Astrocyte (in vitro differentiated cells and primary cell): ENCODE measurements around the gene SEC22B. TPM values are rescaled to one million over a fixed set of nuclear protein-coding genes. Genes with fewer than 3 reads are reported as not detected.
"Not testable (repeated sequence)": the region's sequence is repeated elsewhere in the genome, so short reads cannot be mapped to it uniquely, and the experiment has no call there.

Experiments
- DNase-seq: peaks from one replicate; pipeline ENCODE4 v3.0.0-alpha.2; 2010; ENCODE audit warnings: low read depth
- FAIRE-seq: peaks from 2 replicates; lab custom pipeline; 2011; peaks lifted over from hg19 to GRCh38; lab: Jason Lieb, UNC
- H2AFZ ChIP-seq: 2 replicates; pipeline ENCODE4 v1.6.0; 2012; ENCODE audit warnings: low read depth, low read length, inconsistent platforms
- H3K27ac ChIP-seq: 2 replicates; pipeline ENCODE4 v1.5.1; 2011; ENCODE audit warnings: low read depth, low read length, inconsistent platforms
- H3K27me3 ChIP-seq: 2 replicates; pipeline ENCODE4 v1.6.0; 2011; ENCODE audit warnings: low read length, inconsistent platforms; ENCODE audit not compliant: insufficient read depth
- H3K36me3 ChIP-seq: 2 replicates; pipeline ENCODE4 v1.5.1; 2011; ENCODE audit warnings: low read length, inconsistent platforms; ENCODE audit not compliant: insufficient read depth
- H3K4me1 ChIP-seq: 2 replicates; pipeline ENCODE4 v1.5.1; 2011; ENCODE audit warnings: low read length, inconsistent platforms; ENCODE audit not compliant: insufficient read depth
- H3K4me2 ChIP-seq: 2 replicates; pipeline ENCODE4 v1.6.0; 2012; ENCODE audit warnings: low read length, inconsistent platforms
- H3K4me3 ChIP-seq: 2 replicates; pipeline ENCODE4 v1.5.1; 2011; ENCODE audit warnings: low read depth, mild to moderate bottlenecking, low read length, inconsistent platforms; ENCODE audit not compliant: insufficient read depth
- H3K79me2 ChIP-seq: 2 replicates; pipeline ENCODE4 v1.6.0; 2012; ENCODE audit warnings: mild to moderate bottlenecking, low read length, inconsistent platforms; ENCODE audit not compliant: insufficient read depth
- H3K9ac ChIP-seq: 2 replicates; pipeline ENCODE4 v1.6.0; 2012; ENCODE audit warnings: mild to moderate bottlenecking, low read length, inconsistent platforms
- H3K9me3 ChIP-seq: 2 replicates; pipeline ENCODE4 v1.5.1; 2012; ENCODE audit warnings: low read depth, mild to moderate bottlenecking, low read length, inconsistent platforms; ENCODE audit not compliant: insufficient read depth
- H4K20me1 ChIP-seq: 2 replicates; pipeline ENCODE4 v1.6.0; 2012; ENCODE audit warnings: low read length, inconsistent platforms; ENCODE audit not compliant: insufficient read depth
- H3K27ac Mint-ChIP-seq: one replicate; pipeline ENCODE4 v1.8.0; 2021; ENCODE audit warnings: mild to moderate bottlenecking, mixed read lengths; ENCODE audit not compliant: unreplicated experiment
- H3K27me3 Mint-ChIP-seq: one replicate; pipeline ENCODE4 v1.8.0; 2021; ENCODE audit warnings: low read depth, mixed read lengths; ENCODE audit not compliant: unreplicated experiment
- H3K36me3 Mint-ChIP-seq: one replicate; pipeline ENCODE4 v1.8.0; 2021; ENCODE audit warnings: low read depth, mixed read lengths; ENCODE audit not compliant: unreplicated experiment
- H3K4me1 Mint-ChIP-seq: one replicate; pipeline ENCODE4 v1.8.0; 2021; ENCODE audit warnings: low read depth, mixed read lengths; ENCODE audit not compliant: unreplicated experiment
- H3K4me3 Mint-ChIP-seq: one replicate; pipeline ENCODE4 v1.8.0; 2021; ENCODE audit warnings: mild to moderate bottlenecking, moderate library complexity, mixed read lengths; ENCODE audit not compliant: unreplicated experiment
- H3K9me3 Mint-ChIP-seq: one replicate; pipeline ENCODE4 v1.8.0; 2021; ENCODE audit warnings: mild to moderate bottlenecking, mixed read lengths; ENCODE audit not compliant: unreplicated experiment
- total RNA-seq: library from RNA; stranded (reverse); gene quantifications from 2 replicates; pipeline ENCODE4 v1.2.1, GENCODE V29; 2021

SEC22B gene
- total RNA-seq, 1 donor from 2014 or later = 45.9 TPM

- H4K20me1 ChIP-seq, H3K9me3 Mint-ChIP-seq, H3K9me3 ChIP-seq, H3K27me3 ChIP-seq, FAIRE-seq, H3K4me2 ChIP-seq, H3K27me3 Mint-ChIP-seq, H3K4me3 Mint-ChIP-seq, H3K79me2 ChIP-seq, H3K4me1 Mint-ChIP-seq, H3K4me3 ChIP-seq, H3K36me3 Mint-ChIP-seq, H3K9ac ChIP-seq, DNase-seq, H2AFZ ChIP-seq, H3K4me1 ChIP-seq, H3K27ac Mint-ChIP-seq, H3K36me3 ChIP-seq, H3K27ac ChIP-seq: not testable (repeated sequence)
These were observed 66.7 kb downstream of the SEC22B start for GRCh38 chr1:120109656-120110055.

- not testable (repeated sequence) for FAIRE-seq, H3K4me1 Mint-ChIP-seq
These were observed 67.1 kb downstream of the SEC22B start for GRCh38 chr1:120109180-120109579.

GRCh38 chr1:120105288-120105687 lies 71.0 kb downstream of the SEC22B start:
- not testable (repeated sequence) for H3K79me2 ChIP-seq, H3K27me3 Mint-ChIP-seq, DNase-seq, H3K9me3 ChIP-seq, H3K27ac ChIP-seq, H3K4me1 Mint-ChIP-seq, H3K4me3 ChIP-seq, H3K27me3 ChIP-seq, H3K9me3 Mint-ChIP-seq, H2AFZ ChIP-seq, H3K36me3 Mint-ChIP-seq, H3K27ac Mint-ChIP-seq, H3K4me3 Mint-ChIP-seq, H3K4me1 ChIP-seq, H4K20me1 ChIP-seq, H3K4me2 ChIP-seq, H3K36me3 ChIP-seq, H3K9ac ChIP-seq, FAIRE-seq

More at GRCh38 chr1:120109180-120109579, 67.1 kb downstream of the SEC22B start:
- not testable (repeated sequence) for DNase-seq, H3K9me3 Mint-ChIP-seq, H3K9ac ChIP-seq, H3K4me3 Mint-ChIP-seq, H3K27me3 ChIP-seq, H3K27ac ChIP-seq, H3K9me3 ChIP-seq, H2AFZ ChIP-seq, H3K27ac Mint-ChIP-seq, H3K4me1 ChIP-seq, H3K27me3 Mint-ChIP-seq, H3K4me3 ChIP-seq, H4K20me1 ChIP-seq, H3K79me2 ChIP-seq, H3K36me3 Mint-ChIP-seq, H3K36me3 ChIP-seq, H3K4me2 ChIP-seq

- H3K36me3 Mint-ChIP-seq, H3K79me2 ChIP-seq, H3K9me3 Mint-ChIP-seq, DNase-seq, H3K27ac Mint-ChIP-seq, H4K20me1 ChIP-seq, H3K9ac ChIP-seq, H3K4me3 Mint-ChIP-seq, H2AFZ ChIP-seq, H3K4me2 ChIP-seq, H3K36me3 ChIP-seq, H3K27me3 Mint-ChIP-seq, H3K9me3 ChIP-seq, H3K4me1 ChIP-seq, H3K27me3 ChIP-seq, H3K4me3 ChIP-seq, H3K4me1 Mint-ChIP-seq, FAIRE-seq, H3K27ac ChIP-seq: not testable (repeated sequence)
These were observed 72.6 kb downstream of the SEC22B start for GRCh38 chr1:120103768-120104167.

GRCh38 chr1:120101593-120101992 lies 74.7 kb downstream of the SEC22B start:
- H3K27ac ChIP-seq, FAIRE-seq, H3K4me1 ChIP-seq, H3K36me3 ChIP-seq, H3K79me2 ChIP-seq, H3K27me3 Mint-ChIP-seq, H3K9ac ChIP-seq, H3K36me3 Mint-ChIP-seq, H3K4me2 ChIP-seq, H2AFZ ChIP-seq, H4K20me1 ChIP-seq, H3K27ac Mint-ChIP-seq, H3K4me1 Mint-ChIP-seq, H3K27me3 ChIP-seq, H3K4me3 Mint-ChIP-seq, H3K4me3 ChIP-seq, H3K9me3 ChIP-seq, H3K9me3 Mint-ChIP-seq: not testable (repeated sequence)
- DNase-seq = peak; percentile 37
